Hindlimb muscle (tissue), 1 donor: ENCODE results near the gene PRCD. TPM values are rescaled to one million over a fixed set of nuclear protein-coding genes. Genes with fewer than 3 reads are reported as not detected.

Experiments
- DNase-seq: peaks from one replicate; pipeline ENCODE4 v3.0.0-alpha.2; 2013
- polyA plus RNA-seq: library from polyadenylated mRNA; unstranded; fragments of 120-200 nt; gene quantifications from one replicate; pipeline ENCODE4 v1.2.1, GENCODE V29; 2013; ENCODE audit not compliant: insufficient read length

PRCD gene
- polyA plus RNA-seq, 1 donor: 4.6 TPM

GRCh38 chr17:76572201-76572910 lies 32.5 kb downstream of the PRCD start:
- no peak for DNase-seq

- DNase-seq: no peak
Measured at GRCh38 chr17:76573096-76573495, 33.3 kb downstream of the PRCD start.

GRCh38 chr17:76574166-76574565 lies 34.3 kb downstream of the PRCD start:
- no peak for DNase-seq

- no peak for DNase-seq
Measured at GRCh38 chr17:76575570-76575969, 35.7 kb downstream of the PRCD start.

- DNase-seq: no peak
Measured at GRCh38 chr17:76576189-76576588, 36.3 kb downstream of the PRCD start.

GRCh38 chr17:76577876-76578275 lies 38.0 kb downstream of the PRCD start:
- no peak for DNase-seq

GRCh38 chr17:76578376-76578775 lies 38.5 kb downstream of the PRCD start:
- no peak for DNase-seq

- DNase-seq: no peak
Measured at GRCh38 chr17:76579281-76579680, 39.4 kb downstream of the PRCD start.

- DNase-seq: no peak
Measured at GRCh38 chr17:76581515-76581914, 41.7 kb downstream of the PRCD start.

- no peak for DNase-seq
Measured at GRCh38 chr17:76582660-76583059, 42.8 kb downstream of the PRCD start.

- DNase-seq: no peak
Measured at GRCh38 chr17:76584427-76585032, 44.7 kb downstream of the PRCD start.

- DNase-seq: peak; percentile 34
Measured at GRCh38 chr17:76585033-76585648, 45.3 kb downstream of the PRCD start.

- no peak for DNase-seq
Measured at GRCh38 chr17:76585649-76586593, 46.1 kb downstream of the PRCD start, which contains the start of gene ST6GALNAC2. ST6GALNAC2 (minus strand) TSS chr17:76585860; CDS start chr17:76585808, 52 bp downstream.

GRCh38 chr17:76586741-76587487 lies 47.1 kb downstream of the PRCD start:
- no peak for DNase-seq

- no peak for DNase-seq
Measured at GRCh38 chr17:76588182-76588581, 48.3 kb downstream of the PRCD start.

GRCh38 chr17:76593384-76593826 lies 53.6 kb downstream of the PRCD start:
- no peak for DNase-seq

- no peak for DNase-seq
Measured at GRCh38 chr17:76593959-76594358, 54.1 kb downstream of the PRCD start.

GRCh38 chr17:76594690-76595089 lies 54.8 kb downstream of the PRCD start:
- DNase-seq: no peak
